GM19240 (cell line): Measurements from ENCODE around the gene CTIF.

Source experiments
- DNase-seq: peaks from one replicate; pipeline ENCODE4 v3.0.0; 2011; ENCODE audit warnings: low spot score; ENCODE audit not compliant: insufficient read length

The CTIF gene

GRCh38 chr18:48880931-48881330 is 342.1 kb downstream of the CTIF start:
- no peak for DNase-seq

DNA sequence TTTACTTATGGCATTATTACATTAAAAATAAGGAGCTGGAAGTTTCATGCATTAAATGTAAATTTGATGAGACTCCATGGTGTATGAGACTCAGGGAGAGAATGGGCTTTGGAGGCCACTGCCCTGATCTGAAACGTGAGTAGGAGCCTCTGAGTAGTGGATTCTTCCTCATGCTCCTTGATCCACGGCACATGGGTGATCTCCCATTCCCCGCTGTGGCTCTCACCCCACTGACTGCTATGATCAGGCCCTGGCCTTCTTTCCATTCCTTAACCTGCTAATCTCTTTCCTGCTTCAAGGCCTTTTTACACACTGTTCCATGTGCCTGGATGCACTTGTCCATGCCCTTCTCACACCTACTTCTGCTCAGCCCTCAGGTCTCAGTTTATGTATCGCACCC is 343.5 kb downstream of the CTIF start:
- no peak for DNase-seq

- DNase-seq = no peak
Observed at GRCh38 chr18:48884306-48884705, 345.5 kb downstream of the CTIF start.

- DNase-seq = no peak
Observed at GRCh38 chr18:48884771-48885170, 345.9 kb downstream of the CTIF start.

GRCh38 chr18:48885266-48885923 is 346.6 kb downstream of the CTIF start:
- DNase-seq = no peak

DNA sequence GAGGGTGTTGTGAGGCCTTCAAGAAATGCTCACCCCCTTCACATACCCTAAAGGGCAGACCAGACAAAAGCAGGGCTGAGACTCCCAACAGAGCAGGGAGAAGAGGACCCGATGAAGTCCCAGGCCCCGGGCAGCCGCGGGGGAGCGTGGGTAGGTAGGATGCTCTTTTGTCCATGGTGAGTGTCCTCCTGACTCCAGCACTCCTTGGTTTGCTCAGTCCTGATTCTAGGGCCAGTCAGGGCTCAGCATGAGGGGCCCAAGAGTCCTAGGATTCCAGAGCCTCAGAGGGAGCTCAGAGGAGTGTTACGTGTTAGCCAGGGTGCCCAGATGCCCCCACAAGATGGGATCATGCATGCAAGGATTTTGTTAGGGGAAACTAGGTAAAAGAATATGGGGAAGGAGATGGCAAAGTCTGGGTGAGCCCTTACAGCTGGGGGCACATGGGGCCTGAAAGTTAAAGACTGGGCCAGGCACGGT is 347.1 kb downstream of the CTIF start:
- DNase-seq = no peak

DNA sequence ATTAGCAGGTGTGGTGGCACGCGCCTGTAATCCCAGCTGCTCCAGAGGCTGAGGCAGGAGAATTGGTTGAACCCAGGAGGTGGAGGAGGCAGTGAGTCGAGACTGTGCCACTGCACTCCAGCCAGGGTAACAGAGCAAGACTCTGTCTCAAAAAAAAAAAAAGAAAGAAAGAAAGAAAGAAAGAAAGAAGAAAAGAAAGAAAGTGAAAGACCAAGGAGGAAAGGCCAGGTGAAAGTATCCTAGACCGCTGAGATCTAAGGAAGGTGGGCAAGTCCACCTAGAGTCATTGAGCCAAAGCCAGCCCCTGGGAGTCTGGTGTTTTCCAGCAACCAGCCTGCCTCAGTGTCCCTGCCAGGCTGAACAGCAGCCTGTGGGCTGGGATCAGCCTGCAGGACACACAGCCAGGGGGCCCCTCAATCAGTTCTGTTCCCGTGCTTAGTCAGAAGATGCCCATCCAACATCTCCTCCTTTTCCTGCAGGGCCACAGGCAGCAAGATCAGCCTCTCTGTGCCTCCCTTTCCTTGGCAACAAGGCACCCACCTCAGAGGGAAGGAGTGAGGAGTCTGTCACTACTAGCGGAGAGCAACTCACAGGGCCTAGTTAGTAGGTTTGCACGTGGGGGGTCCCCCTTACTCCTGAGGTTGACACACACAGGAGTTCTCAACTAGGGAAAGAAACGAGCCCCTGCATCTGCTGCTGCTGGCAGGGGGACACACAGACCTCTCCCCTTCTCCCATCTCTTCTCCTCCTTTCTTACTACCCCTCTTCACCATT is 347.9 kb downstream of the CTIF start:
- no peak for DNase-seq

- DNase-seq = no peak
Observed at GRCh38 chr18:48887294-48887904, 348.6 kb downstream of the CTIF start.

DNA sequence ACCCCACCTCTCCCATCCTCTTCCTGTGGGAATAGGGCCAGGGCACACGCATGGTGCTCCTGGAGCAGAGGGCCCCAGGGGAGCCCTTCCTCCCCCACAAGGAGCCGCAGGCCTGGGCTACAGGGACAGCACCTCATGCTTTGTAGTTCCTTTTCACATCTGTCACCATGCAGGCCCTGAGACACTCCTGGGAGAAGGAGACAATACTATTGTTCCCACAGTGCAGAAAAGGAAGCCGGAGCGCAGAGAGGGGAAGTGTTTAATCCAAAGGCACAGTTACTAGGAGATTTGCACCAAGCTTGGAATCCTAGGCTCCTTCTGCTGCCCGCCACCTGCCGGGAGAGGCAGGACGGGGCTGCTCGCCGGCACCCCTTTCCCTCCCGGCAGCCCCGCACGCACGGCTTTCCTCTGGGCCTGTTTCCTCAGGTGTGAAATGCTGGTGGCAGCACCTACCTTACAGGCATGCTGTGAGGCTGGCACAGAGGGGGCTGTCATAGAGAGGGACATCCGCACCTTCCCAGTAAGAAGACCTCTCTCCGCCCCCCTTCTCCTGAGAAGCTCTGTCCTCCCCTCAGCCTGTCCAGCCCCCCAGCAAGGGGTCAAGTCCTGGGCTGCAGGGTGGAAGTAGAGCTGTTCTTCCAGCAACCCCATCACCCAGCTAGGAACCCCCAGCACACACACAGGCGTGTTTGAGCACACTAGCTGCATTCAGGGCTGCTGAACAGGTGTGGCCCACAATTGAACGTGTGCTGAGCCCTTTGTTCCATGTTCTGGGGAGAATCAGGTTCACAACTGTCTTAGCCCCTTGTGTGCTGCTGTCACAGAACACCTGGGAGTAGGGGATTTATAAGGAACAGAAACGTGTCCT is 349.3 kb downstream of the CTIF start:
- DNase-seq = no peak

DNA sequence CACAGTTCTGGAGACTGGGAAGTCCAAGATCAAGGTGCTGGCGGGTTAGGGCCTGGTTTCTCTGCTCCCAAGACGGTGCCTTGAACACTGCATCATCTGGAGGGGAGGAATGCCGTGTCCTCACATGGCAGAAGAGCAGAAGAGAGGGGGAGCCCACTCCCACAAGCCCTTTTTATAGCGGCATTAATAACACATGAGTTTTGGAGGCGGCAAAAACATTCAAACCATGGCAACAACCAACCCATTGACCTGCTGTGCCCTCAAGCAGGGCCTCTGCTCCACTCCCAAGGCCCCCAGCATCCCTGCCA is 349.9 kb downstream of the CTIF start:
- no peak for DNase-seq

DNA sequence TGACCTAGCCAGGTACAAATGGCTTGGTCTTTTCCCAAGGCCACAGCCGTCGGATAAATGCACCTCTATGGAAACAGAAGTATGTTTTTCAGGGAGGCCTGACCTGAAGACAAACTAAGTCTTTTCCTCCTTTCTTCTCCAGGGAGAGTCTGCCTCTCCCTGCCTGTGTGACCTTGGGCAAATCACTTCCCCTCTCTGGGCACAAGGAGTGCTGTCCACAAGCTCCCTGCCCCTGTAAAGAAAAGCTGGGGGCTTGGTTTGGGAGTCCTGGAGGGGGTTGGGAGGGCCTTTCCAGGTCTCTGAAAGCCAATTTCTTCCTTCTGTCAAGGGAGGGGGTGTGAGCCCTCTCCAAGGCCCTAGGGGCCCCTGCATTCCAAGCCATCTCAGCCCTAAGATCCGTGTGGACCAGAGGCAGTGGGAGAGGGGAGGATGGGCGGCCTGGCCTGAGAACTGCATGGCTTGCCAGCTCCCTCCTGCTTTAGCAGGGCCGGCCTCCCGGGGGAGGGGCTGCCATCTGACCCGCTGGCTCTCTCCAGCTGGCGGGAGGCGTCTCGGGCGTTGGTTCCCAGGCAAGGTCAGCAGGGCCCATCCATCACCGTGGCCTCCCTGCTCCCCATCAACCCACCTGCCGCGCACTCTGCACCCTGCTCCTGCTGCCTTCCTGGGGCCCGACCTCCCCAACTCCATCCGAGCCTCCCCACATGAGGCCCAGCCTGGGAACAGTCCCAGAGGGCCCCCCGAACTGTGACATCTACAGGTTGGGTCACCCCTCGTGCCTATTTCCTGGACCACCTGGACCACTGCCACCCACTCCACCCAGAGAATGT is 350.5 kb downstream of the CTIF start:
- no peak for DNase-seq

GRCh38 chr18:48889981-48890762 is 351.3 kb downstream of the CTIF start:
- DNase-seq = no peak

DNA sequence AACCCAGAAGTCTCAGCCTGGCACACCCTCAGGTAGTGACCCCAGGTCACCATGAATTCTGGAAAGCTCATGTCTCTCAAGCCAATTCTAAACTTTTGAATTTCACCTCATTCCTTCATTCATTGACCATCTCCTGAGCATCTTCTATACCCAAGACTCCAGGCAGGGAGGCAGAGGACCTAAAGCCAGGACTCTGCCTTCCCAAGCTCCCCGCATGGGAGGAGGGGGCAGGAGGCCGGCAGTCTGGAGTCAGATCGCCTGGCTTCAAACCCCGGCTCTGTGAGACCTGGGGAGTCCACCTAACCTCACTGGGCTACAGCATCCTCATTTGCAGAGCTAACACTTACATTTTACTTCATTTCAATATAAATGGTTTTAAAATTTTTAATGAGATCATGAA is 352.9 kb downstream of the CTIF start:
- DNase-seq = no peak

- no peak for DNase-seq
Observed at GRCh38 chr18:48892146-48892855, 353.5 kb downstream of the CTIF start.

GRCh38 chr18:48893061-48893607 is 354.3 kb downstream of the CTIF start:
- DNase-seq = no peak

DNA sequence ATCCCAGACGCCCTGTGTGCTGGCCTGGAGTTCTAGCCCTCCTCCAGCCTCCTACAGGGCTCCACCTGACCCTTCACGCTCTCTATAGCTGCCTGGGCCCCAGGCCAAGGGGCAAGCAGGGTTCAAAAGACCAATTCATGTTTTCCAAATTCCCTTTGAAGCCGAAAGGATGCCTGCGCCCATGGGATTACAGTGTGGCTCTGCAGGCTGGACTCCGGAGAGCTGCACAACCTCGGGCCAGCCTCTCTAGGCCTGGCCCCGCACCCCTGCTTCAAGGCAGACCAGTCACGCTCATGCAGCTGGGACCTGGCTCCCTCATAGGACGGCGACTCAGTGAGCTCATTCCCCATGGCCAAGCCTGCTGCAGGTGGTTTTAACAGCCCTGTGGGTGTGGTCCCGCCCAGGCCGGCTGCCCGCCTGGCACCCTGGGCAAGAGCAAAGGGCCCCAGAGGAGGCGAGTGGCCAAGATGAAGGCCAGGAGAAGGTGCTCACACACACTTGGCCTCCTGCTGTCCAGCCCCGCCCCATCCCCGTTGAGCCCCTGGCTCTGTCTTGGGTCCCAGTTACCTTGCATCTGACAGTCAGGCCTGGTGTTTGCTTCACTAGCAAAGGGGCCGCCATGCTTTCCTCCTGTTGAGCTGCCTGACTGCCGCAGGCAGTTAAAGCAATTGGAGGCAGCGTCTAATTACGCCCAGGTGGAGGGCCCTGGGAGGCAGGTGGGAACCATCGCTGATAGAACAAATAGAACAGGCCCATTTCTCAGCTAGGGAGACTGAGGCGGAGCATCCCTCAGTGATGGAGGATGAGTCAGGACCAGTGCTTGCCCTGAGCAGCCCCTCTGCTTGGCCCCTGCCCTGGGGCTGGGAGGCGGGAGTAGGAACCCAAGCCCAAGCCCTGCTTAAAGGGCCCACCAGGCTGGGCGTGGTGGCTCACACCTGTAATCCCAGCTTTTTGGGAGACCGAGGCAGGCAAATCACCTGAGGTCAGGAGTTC is 355.1 kb downstream of the CTIF start:
- no peak for DNase-seq

DNA sequence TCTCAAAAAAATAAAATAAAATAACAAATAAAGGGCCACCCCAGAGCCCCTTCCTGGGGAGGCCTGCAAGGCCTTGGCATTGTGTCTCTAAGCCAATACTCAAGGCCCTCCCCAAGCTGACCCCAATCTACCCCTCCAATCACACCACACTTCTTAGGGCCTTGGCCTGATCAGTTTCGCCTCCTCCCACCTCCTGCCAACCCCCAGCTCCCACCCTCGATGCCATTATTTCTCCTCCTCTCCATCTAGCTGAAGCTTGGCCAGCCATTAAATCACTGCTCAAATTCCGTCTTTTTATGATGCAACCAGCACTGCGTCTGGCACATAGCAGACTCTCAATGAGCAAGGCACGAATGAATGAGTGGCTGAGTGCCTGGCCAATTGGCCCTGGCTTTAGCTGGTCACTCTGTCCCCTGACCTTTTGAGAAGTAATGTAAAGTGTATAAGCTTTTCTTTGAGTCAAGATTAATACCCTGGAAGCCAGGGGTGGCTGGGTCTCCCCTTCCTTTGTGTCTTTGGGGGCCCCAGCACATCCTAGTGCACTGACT is 356.0 kb downstream of the CTIF start:
- no peak for DNase-seq
